ENCODE data around the gene PER3.

GRCh38 chr1:7744882-7745281 lies 39.2 kb upstream of the PER3 start:
- TF ChIP-seq TAF1 (IDR thresholded peaks at IDR 0.05; ENCODE audit: borderline replicate concordance, insufficient read depth, low read length) (no peak), POLR2AphosphoS5 (IDR thresholded peaks at IDR 0.05; ENCODE audit: low read depth, low read length) (no peak), SIN3A (IDR thresholded peaks at IDR 0.05; ENCODE audit: borderline replicate concordance, insufficient read depth, low read length) (no peak), FOXP2 (optimal IDR thresholded peaks at IDR 0.05; ENCODE audit: borderline replicate concordance, extremely low read depth, extremely low read length, insufficient read depth) (no peak), REST (IDR thresholded peaks at IDR 0.05; ENCODE audit: insufficient read depth in 1 of 2, low read depth in 2 of 2, low read length in 2 of 2) (no peak)
